Bronchial epithelial cell (primary cell): ENCODE results near the gene LIN28B. TPM values are rescaled to one million over a fixed set of nuclear protein-coding genes. Genes with fewer than 3 reads are reported as not detected.

Experiments used
- DNase-seq: peaks from one replicate; pipeline ENCODE4 v3.0.0-alpha.2; 2010; ENCODE audit warnings: low read depth
- FAIRE-seq: peaks from 2 replicates; lab custom pipeline; 2011; peaks lifted over from hg19 to GRCh38; lab: Jason Lieb, UNC
- H3K27me3 ChIP-seq: 2 replicates; pipeline ENCODE4 v1.5.1; 2011; ENCODE audit warnings: low read length; ENCODE audit not compliant: control insufficient read depth, insufficient read depth
- H3K36me3 ChIP-seq: 2 replicates; pipeline ENCODE4 v1.5.1; 2011; ENCODE audit warnings: low read length; ENCODE audit not compliant: control insufficient read depth, insufficient read depth
- H3K4me3 ChIP-seq: 2 replicates; pipeline ENCODE4 v1.5.1; 2011; ENCODE audit warnings: mild to moderate bottlenecking, low read depth, low read length, control low read depth
- total RNA-seq: library from RNA; depleted of rRNA; stranded (reverse); fragments of >200 nt; gene quantifications from 2 replicates; pipeline ENCODE4 v1.2.1, GENCODE V29; 2014
- TF ChIP-seq, protein P1 (sequence below): IDR thresholded peaks from 2 replicates; pipeline ENCODE4 v1.5.1; 2011; ENCODE audit warnings: mild to moderate bottlenecking, moderate library complexity, low read length, control low read depth, inconsistent platforms; ENCODE audit not compliant: insufficient read depth, severe bottlenecking

The LIN28B gene
- total RNA-seq, 1 donor from 2014 or later: not detected

DNA sequence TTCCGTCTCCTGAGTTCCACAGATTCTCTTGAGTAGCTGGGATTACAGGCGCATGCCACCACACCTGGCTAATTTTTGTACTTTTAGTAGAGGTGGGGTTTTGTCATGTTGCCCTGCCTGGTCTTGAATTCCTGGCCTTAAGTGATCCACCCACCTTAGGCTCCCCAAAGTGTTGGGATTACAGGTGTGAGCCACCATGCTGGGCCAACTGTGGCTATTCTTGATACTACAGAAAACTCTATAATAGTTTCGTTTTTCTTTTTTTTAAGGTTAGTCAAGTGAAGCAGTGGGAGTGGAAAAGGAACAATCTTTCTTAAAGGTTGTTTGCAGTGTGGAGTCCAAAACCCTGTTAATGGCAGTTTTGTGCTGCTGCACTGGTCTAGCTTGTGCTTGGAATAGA is 138.2 kb downstream of the LIN28B start:
- no peaks in the 10 kb centered on the region for H3K36me3 ChIP-seq
- TF ChIP-seq, protein P1, sequence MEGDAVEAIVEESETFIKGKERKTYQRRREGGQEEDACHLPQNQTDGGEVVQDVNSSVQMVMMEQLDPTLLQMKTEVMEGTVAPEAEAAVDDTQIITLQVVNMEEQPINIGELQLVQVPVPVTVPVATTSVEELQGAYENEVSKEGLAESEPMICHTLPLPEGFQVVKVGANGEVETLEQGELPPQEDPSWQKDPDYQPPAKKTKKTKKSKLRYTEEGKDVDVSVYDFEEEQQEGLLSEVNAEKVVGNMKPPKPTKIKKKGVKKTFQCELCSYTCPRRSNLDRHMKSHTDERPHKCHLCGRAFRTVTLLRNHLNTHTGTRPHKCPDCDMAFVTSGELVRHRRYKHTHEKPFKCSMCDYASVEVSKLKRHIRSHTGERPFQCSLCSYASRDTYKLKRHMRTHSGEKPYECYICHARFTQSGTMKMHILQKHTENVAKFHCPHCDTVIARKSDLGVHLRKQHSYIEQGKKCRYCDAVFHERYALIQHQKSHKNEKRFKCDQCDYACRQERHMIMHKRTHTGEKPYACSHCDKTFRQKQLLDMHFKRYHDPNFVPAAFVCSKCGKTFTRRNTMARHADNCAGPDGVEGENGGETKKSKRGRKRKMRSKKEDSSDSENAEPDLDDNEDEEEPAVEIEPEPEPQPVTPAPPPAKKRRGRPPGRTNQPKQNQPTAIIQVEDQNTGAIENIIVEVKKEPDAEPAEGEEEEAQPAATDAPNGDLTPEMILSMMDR: no peak
- H3K27me3 ChIP-seq: no peaks in the 10 kb centered on the region
- H3K4me3 ChIP-seq: no peak overlapping the region
- DNase-seq (no peak), FAIRE-seq (no peak)

DNA sequence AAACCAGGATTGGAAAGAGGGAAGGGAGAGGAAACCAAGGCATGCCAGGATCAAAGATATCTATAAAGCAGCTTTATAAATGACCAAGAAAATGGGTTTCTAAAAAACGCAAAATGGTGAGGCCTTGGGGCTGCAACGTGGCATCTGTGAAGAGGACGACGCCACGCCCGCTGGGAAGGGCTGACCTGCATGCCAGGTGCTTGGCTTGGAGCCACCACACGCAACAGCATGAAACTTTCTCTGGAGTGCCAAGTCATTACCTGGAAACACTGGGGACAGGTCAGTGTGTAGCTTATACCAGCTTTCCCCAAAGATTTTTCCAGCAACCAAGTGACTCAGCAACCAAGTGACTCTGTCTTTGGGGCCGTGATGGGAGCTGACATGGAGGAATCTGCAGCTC is 140.4 kb downstream of the LIN28B start:
- no peak overlapping the region for H3K4me3 ChIP-seq
- DNase-seq (peak; percentile 24), FAIRE-seq (no peak)
- H3K27me3 ChIP-seq: no peaks in the 10 kb centered on the region
- no peaks in the 10 kb centered on the region for H3K36me3 ChIP-seq
- TF ChIP-seq, protein P1: no peak

DNA sequence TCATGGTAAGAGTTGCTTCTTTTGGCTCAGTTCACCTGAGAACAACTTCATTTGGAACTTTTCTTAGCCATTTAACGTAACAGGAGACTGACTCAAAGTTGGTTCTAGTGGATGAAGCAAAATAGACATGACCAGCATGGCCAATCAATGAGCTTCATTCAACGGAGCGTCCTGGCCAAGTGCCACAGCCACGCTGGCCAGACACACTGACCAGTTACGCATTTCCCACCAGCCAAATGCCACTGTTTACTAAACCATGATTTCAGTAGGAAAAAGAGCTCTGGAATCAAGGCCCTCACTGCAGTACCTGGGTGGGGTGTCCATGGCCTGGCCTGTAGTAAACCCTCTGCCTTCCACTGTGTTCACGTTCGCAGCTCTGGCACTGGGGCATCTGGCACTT is 142.5 kb downstream of the LIN28B start:
- no peaks in the 10 kb centered on the region for H3K27me3 ChIP-seq
- TF ChIP-seq, protein P1: no peak
- no peaks in the 10 kb centered on the region for H3K36me3 ChIP-seq
- DNase-seq: no peak
- no peak for FAIRE-seq
- no peak overlapping the region for H3K4me3 ChIP-seq

DNA sequence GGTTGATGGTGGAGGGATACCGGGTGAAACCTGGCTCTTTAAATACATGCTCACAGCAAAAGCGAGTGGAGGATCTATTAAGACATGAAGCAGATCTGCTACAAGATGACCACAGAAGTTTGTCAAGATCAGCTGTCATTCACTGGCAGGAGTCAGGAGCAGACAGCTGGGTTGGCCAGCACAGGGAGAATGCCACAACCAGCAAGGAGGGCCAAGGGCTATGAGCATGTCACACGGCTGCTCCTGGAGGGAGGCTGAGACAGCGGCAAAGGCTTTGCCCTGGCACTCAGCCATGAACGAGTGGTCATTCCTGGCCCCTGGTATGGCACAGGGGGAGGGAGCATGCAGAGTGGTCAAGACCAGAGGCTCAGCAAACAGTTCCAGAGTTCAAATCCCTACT is 145.3 kb downstream of the LIN28B start:
- no peaks in the 10 kb centered on the region for H3K36me3 ChIP-seq
- no peak for DNase-seq
- TF ChIP-seq, protein P1: no peak
- no peak overlapping the region for H3K4me3 ChIP-seq
- no peaks in the 10 kb centered on the region for H3K27me3 ChIP-seq
- FAIRE-seq: no peak

DNA sequence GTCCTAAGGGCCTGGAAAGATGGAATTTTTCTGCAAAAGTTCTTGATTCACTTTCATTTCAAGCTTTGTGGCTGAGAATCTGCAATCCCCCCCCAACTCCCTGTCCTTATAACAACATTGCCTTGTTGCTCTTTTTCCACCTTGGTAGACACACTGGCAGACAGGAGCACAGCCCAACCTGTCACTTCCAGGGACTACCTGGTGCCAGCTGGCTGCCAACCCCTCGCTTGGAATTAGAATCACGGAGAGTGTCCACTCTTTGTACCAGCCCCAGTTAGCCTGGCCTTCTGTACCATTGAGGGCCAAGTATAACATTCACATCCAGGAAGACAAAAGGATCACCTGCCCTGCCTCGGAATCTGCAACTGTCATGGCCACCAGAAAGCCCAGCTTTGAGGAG is 148.2 kb downstream of the LIN28B start:
- TF ChIP-seq, protein P1: no peak
- FAIRE-seq: no peak
- Histone ChIP-seq H3K36me3 (no peaks in the 10 kb centered on the region), H3K4me3 (no peak overlapping the region), H3K27me3 (no peaks in the 10 kb centered on the region)
- no peak for DNase-seq

DNA sequence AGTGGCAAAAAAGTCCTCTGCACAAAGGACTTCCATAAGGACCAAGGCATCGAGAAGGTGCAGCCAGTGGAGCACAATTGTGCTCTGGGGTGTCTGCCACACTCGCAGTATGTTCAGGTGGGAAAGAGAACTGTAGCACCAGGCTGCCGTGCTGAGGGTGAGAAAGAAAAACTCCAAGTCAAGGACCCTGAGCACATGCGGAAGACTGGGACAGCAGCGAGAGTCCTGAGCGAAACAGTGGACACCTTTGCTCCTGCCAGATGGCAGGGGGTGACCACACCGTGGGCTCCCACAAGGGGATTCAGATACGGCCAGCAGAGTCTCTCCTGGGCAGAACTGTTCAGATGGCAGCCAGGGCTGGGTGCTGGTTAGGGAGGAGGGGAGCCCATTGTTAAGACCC is 149.4 kb downstream of the LIN28B start:
- TF ChIP-seq, protein P1: no peak
- no peaks in the 10 kb centered on the region for H3K27me3 ChIP-seq
- DNase-seq: no peak
- H3K4me3 ChIP-seq: no peak overlapping the region
- no peaks in the 10 kb centered on the region for H3K36me3 ChIP-seq
- FAIRE-seq: peak; percentile 28
